22Rv1 (cell line): Measurements from ENCODE around the gene ASIC4.

Source experiments
- CTCF ChIP-seq: fragments of 450-650 bp; IDR thresholded peaks from 2 replicates; pipeline ENCODE4 v1.5.1; 2017; ENCODE audit warnings: mild to moderate bottlenecking
- ZFX ChIP-seq: fragments of 450-650 bp; IDR thresholded peaks from 2 replicates; pipeline ENCODE4 v1.6.1; 2017; ENCODE audit warnings: antibody characterized with exemption, borderline replicate concordance

GRCh38 chr2:219549619-219550018 is 35.3 kb downstream of the ASIC4 start:
- TF ChIP-seq CTCF (no peak), ZFX (no peak)
